IMR-90 (cell line): Measurements from ENCODE around the gene KCTD11. TPM values are rescaled to one million over a fixed set of nuclear protein-coding genes. Genes with fewer than 3 reads are reported as not detected.

Experiments
- ATAC-seq: fragments of 200-7000 bp; cut with Tn5 transposase; 2 replicates; pipeline ENCODE4 v1.9.1; 2020; ENCODE audit warnings: low read depth, mild to moderate bottlenecking, moderate library complexity
- BruUV-seq: library from RNA; stranded (reverse); fragments of 400-500 nt; replicated peaks from 2 replicates; lab custom pipeline; 2021; lab: Mats Ljungman, UMichigan
- CTCF ChIA-PET: fragments of 300-600 bp; formaldehyde crosslinking; extraction: SDS; loops from one replicate; lab custom pipeline; 2021; ENCODE audit warnings: antibody characterized with exemption; lab: Yijun Ruan, JAX
- POLR2A ChIA-PET: fragments of 300-600 bp; sonication (Branson Sonifier 250); formaldehyde crosslinking; loops from one replicate; lab custom pipeline; 2022; ENCODE audit warnings: antibody characterized with exemption; ENCODE audit not compliant: unreplicated experiment; lab: Charles Lee
- DNase-seq: peaks from one replicate; pipeline ENCODE4 v3.0.0; 2013
- H2AFZ ChIP-seq: replicated peaks from 2 replicates; pipeline ENCODE3; 2013; ENCODE audit warnings: low read length, mild to moderate bottlenecking; ENCODE audit not compliant: poor library complexity
- H2AK5ac ChIP-seq: 2 replicates; pipeline ENCODE4 v1.6.1; 2013; ENCODE audit warnings: low read depth, low read length, inconsistent platforms
- H2AK9ac ChIP-seq: replicated peaks from 2 replicates; pipeline ENCODE3; 2013; ENCODE audit warnings: mild to moderate bottlenecking, low read depth, low read length, moderate library complexity; ENCODE audit not compliant: poor library complexity
- H2BK120ac ChIP-seq: 2 replicates; pipeline ENCODE4 v1.6.1; 2013; ENCODE audit warnings: low read depth, low read length, inconsistent platforms
- H2BK15ac ChIP-seq: 3 replicates; pipeline ENCODE4 v1.6.1; 2013; ENCODE audit warnings: low read depth, low read length, inconsistent platforms
- H2BK20ac ChIP-seq: 2 replicates; pipeline ENCODE4 v1.6.1; 2013; ENCODE audit warnings: low read depth, mild to moderate bottlenecking, inconsistent platforms, low read length, moderate library complexity
- H2BK5ac ChIP-seq: 2 replicates; pipeline ENCODE4 v1.6.1; 2013; ENCODE audit warnings: mild to moderate bottlenecking, low read depth, low read length, inconsistent platforms; ENCODE audit not compliant: poor library complexity, severe bottlenecking
- H3K14ac ChIP-seq: replicated peaks from 2 replicates; pipeline ENCODE4 v1.6.1; 2013; ENCODE audit warnings: low read depth, low read length, inconsistent platforms
- H3K18ac ChIP-seq: 2 replicates; pipeline ENCODE4 v1.6.1; 2013; ENCODE audit warnings: low read depth, low read length, control low read depth
- H3K23ac ChIP-seq: 2 replicates; pipeline ENCODE4 v1.6.1; 2013; ENCODE audit warnings: low read depth, low read length, inconsistent platforms
- H3K27ac ChIP-seq: 2 replicates; pipeline ENCODE4 v1.5.1; 2013; ENCODE audit warnings: mild to moderate bottlenecking, control low read depth, low read length; ENCODE audit not compliant: insufficient read depth
- H3K27me3 ChIP-seq: 2 replicates; pipeline ENCODE4 v1.6.1; 2013; ENCODE audit warnings: low read length; ENCODE audit not compliant: control insufficient read depth, insufficient read depth
- H3K36me3 ChIP-seq: 2 replicates; pipeline ENCODE4 v1.6.1; 2013; ENCODE audit warnings: low read length, mixed read lengths; ENCODE audit not compliant: control insufficient read depth, insufficient read depth
- H3K4ac ChIP-seq: 2 replicates; pipeline ENCODE4 v1.6.1; 2013; ENCODE audit warnings: low read depth, low read length, inconsistent platforms
- H3K4me1 ChIP-seq: 2 replicates; pipeline ENCODE4 v1.6.1; 2013; ENCODE audit warnings: low read length, mixed read lengths; ENCODE audit not compliant: control insufficient read depth, insufficient read depth
- H3K4me2 ChIP-seq: 2 replicates; pipeline ENCODE4 v1.6.1; 2013; ENCODE audit warnings: low read depth, mild to moderate bottlenecking, control low read depth, low read length, moderate library complexity
- H3K4me3 ChIP-seq: 2 replicates; pipeline ENCODE4 v1.5.1; 2013; ENCODE audit warnings: low read depth, mild to moderate bottlenecking, control low read depth, low read length, moderate library complexity; ENCODE audit not compliant: insufficient read depth
- H3K56ac ChIP-seq: 2 replicates; pipeline ENCODE4 v1.6.1; 2013; ENCODE audit warnings: low read length, inconsistent platforms; ENCODE audit not compliant: insufficient read depth; ENCODE audit errors: extremely low read depth
- H3K79me1 ChIP-seq, 2 experiments: 2 replicates each; pipeline ENCODE4 v1.6.1; 2013; ENCODE audit warnings: low read length in 2 of 2, inconsistent platforms in 1 of 2, low read depth in 1 of 2
- H3K9ac ChIP-seq: 2 replicates; pipeline ENCODE4 v1.6.1; 2013; ENCODE audit warnings: low read depth, low read length, control low read depth
- H3K9me1 ChIP-seq: 2 replicates; pipeline ENCODE4 v1.6.1; 2013; ENCODE audit warnings: low read length, inconsistent platforms; ENCODE audit not compliant: insufficient read depth
- H3K9me3 ChIP-seq: 2 replicates; pipeline ENCODE4 v1.6.1; 2013; ENCODE audit warnings: low read length; ENCODE audit not compliant: control insufficient read depth, insufficient read depth
- H4K20me1 ChIP-seq: 2 replicates; pipeline ENCODE4 v1.6.1; 2013; ENCODE audit warnings: low read length, inconsistent platforms; ENCODE audit not compliant: insufficient read depth
- H4K5ac ChIP-seq: 2 replicates; pipeline ENCODE4 v1.6.1; 2013; ENCODE audit warnings: mild to moderate bottlenecking, low read depth, low read length, control low read depth
- H4K8ac ChIP-seq, 2 experiments: 2 replicates each; pipeline ENCODE4 v1.6.1; 2013; ENCODE audit warnings: low read depth in 2 of 2, low read length in 2 of 2, control low read depth in 1 of 2, inconsistent platforms in 1 of 2
- H4K91ac ChIP-seq: 2 replicates; pipeline ENCODE4 v1.6.1; 2013; ENCODE audit warnings: low read depth, low read length, inconsistent platforms; ENCODE audit not compliant: insufficient read depth
- BHLHE40 ChIP-seq: fragments of 150-350 bp; IDR thresholded peaks from 2 replicates; pipeline ENCODE4 v1.6.1; 2016; ENCODE audit warnings: mild to moderate bottlenecking, low read depth, low read length
- CEBPB ChIP-seq: IDR thresholded peaks from 2 replicates; pipeline ENCODE4 v1.6.1; 2012; ENCODE audit warnings: low read depth, low read length, improper control_type of control experiment
- CHD1 ChIP-seq: IDR thresholded peaks from 2 replicates; pipeline ENCODE4 v1.6.1; 2012; ENCODE audit warnings: low read depth, low read length, improper control_type of control experiment
- ELK1 ChIP-seq: fragments of 150-350 bp; IDR thresholded peaks from 2 replicates; pipeline ENCODE4 v1.6.1; 2016; ENCODE audit warnings: low read depth, mild to moderate bottlenecking, low read length, moderate library complexity, borderline replicate concordance
- FOS ChIP-seq: fragments of 150-350 bp; IDR thresholded peaks from 2 replicates; pipeline ENCODE4 v1.6.1; 2016; ENCODE audit warnings: low read depth, low read length
- MAFK ChIP-seq: IDR thresholded peaks from 2 replicates; pipeline ENCODE4 v1.6.1; 2012; ENCODE audit warnings: low read depth, low read length, improper control_type of control experiment
- MAZ ChIP-seq: IDR thresholded peaks from 2 replicates; pipeline ENCODE4 v1.6.1; 2012; ENCODE audit warnings: low read depth, mild to moderate bottlenecking, low read length, improper control_type of control experiment, moderate library complexity, borderline replicate concordance
- MXI1 ChIP-seq: IDR thresholded peaks from 2 replicates; pipeline ENCODE4 v1.6.1; 2012; ENCODE audit warnings: low read depth, mild to moderate bottlenecking, low read length, moderate library complexity, borderline replicate concordance
- NFE2L2 ChIP-seq: fragments of 150-350 bp; IDR thresholded peaks from 2 replicates; pipeline ENCODE4 v1.6.1; 2016; ENCODE audit warnings: low read depth, mild to moderate bottlenecking, low read length
- POLR2A ChIP-seq: IDR thresholded peaks from 2 replicates; pipeline ENCODE4 v1.6.1; 2012; ENCODE audit warnings: mild to moderate bottlenecking, low read depth, low read length
- RAD21 ChIP-seq: IDR thresholded peaks from 2 replicates; pipeline ENCODE4 v1.6.1; 2012; ENCODE audit warnings: low read length, improper control_type of control experiment
- RCOR1 ChIP-seq: IDR thresholded peaks from 2 replicates; pipeline ENCODE4 v1.6.1; 2012; ENCODE audit warnings: mild to moderate bottlenecking, low read length, improper control_type of control experiment; ENCODE audit not compliant: insufficient replicate concordance
- RFX5 ChIP-seq: IDR thresholded peaks from 2 replicates; pipeline ENCODE4 v1.8.0; 2012; ENCODE audit warnings: low read depth, mild to moderate bottlenecking, low read length, moderate library complexity
- SMC3 ChIP-seq: fragments of 150-350 bp; IDR thresholded peaks from 2 replicates; pipeline ENCODE4 v1.6.1; 2016; ENCODE audit warnings: low read depth, mild to moderate bottlenecking, antibody characterized with exemption, low read length, moderate library complexity
- USF2 ChIP-seq: fragments of 150-350 bp; IDR thresholded peaks from 2 replicates; pipeline ENCODE4 v1.6.1; 2017; ENCODE audit warnings: mild to moderate bottlenecking, antibody characterized with exemption, low read length, low read depth
- WGBS, 2 experiments: methylation state at CpG; one replicate each; pipeline versions ENCODE4 v1.1.5 to v1.1.7; 2013; ENCODE audit warnings: missing lambda C conversion rate in 2 of 2; ENCODE audit not compliant: insufficient read length in 1 of 2; ENCODE audit errors: extremely low coverage in 2 of 2; 5-methylcytosine and 5-hydroxymethylcytosine counted together
- dilution Hi-C: fragments of 300-500 bp; cut with HindIII; formaldehyde crosslinking; loops from one replicate; pipeline ENCODE4 v1.14.3; 2018; ENCODE audit warnings: low sequenced_read_pairs; ENCODE audit not compliant: unreplicated experiment
- in situ Hi-C: fragments of 300-500 bp; cut with MboI; formaldehyde crosslinking; loops from 3 replicates; pipeline ENCODE4 v1.14.3; 2019; ENCODE audit warnings: low sequenced_read_pairs, inconsistent platforms, mixed read lengths
- intact Hi-C: fragments of 100-400 bp; cut with micrococcal nuclease; formaldehyde crosslinking; loops from 2 replicates; pipeline ENCODE4 v1.10.0; 2022
- polyA plus RNA-seq, 3 experiments: library from polyadenylated mRNA; depleted of rRNA; stranded (reverse); fragments of >200 nt; gene quantifications; 2 replicates each; pipeline ENCODE4 v1.2.3, GENCODE V29; 2012; ENCODE audit warnings: low replicate concordance in 1 of 3
- total RNA-seq: library from RNA; depleted of rRNA; stranded (reverse); fragments of >200 nt; gene quantifications from 2 replicates; pipeline ENCODE4 v1.2.3, GENCODE V29; 2012
- TF ChIP-seq, protein P1 (sequence below): conservative IDR thresholded peaks from 2 replicates; pipeline ENCODE4 v1.5.1; 2012; ENCODE audit warnings: mild to moderate bottlenecking, low read depth, low read length, improper control_type of control experiment

KCTD11 gene
- total and polyA plus RNA-seq, 2 of the 4 experiments (the other 2 are of a cell fraction) = 10.8 to 16.4 TPM

- Histone ChIP-seq H2AK5ac (no peak overlapping the region), H4K5ac (no peak overlapping the region), H3K9ac (no peak overlapping the region), H2BK20ac (no peak overlapping the region), H2BK5ac (no peak overlapping the region), H3K36me3 (peaks cover 44% of the 10 kb centered on the region), H3K4me2 (no peak overlapping the region), H3K27ac (no peak overlapping the region), H4K8ac (no peak overlapping the region), H3K23ac (no peak overlapping the region), H4K91ac (no peak overlapping the region), H4K20me1 (no peaks in the 10 kb centered on the region), H2BK15ac (no peak overlapping the region), H3K14ac (no peak overlapping the region), H3K18ac (no peak overlapping the region), H3K56ac (no peak overlapping the region), H3K9me3 (no peaks in the 10 kb centered on the region), H2AK9ac (no peak overlapping the region), H3K4me1 (peaks cover 5% of the 10 kb centered on the region), H3K4me3 (no peak overlapping the region), H2BK120ac (no peak overlapping the region), H3K4ac (no peak overlapping the region), H3K9me1 (peaks cover 3% of the 10 kb centered on the region; the same call in 1 of the 2 replicates), H3K27me3 (no peaks in the 10 kb centered on the region; the same call in 1 of the 2 replicates), H2AFZ (no peak overlapping the region), H3K79me1 (peaks cover 11 to 23% of the 10 kb centered on the region in 2 experiments)
- DNase-seq (no peak), ATAC-seq (no peak)
- intact Hi-C loops (no loop called here), dilution Hi-C loops (no loop called here), in situ Hi-C loops (no loop called here)
- no peak for TF ChIP-seq RCOR1
- TF ChIP-seq, protein P1, sequence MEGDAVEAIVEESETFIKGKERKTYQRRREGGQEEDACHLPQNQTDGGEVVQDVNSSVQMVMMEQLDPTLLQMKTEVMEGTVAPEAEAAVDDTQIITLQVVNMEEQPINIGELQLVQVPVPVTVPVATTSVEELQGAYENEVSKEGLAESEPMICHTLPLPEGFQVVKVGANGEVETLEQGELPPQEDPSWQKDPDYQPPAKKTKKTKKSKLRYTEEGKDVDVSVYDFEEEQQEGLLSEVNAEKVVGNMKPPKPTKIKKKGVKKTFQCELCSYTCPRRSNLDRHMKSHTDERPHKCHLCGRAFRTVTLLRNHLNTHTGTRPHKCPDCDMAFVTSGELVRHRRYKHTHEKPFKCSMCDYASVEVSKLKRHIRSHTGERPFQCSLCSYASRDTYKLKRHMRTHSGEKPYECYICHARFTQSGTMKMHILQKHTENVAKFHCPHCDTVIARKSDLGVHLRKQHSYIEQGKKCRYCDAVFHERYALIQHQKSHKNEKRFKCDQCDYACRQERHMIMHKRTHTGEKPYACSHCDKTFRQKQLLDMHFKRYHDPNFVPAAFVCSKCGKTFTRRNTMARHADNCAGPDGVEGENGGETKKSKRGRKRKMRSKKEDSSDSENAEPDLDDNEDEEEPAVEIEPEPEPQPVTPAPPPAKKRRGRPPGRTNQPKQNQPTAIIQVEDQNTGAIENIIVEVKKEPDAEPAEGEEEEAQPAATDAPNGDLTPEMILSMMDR = no peak
- no peak for TF ChIP-seq USF2
- TF ChIP-seq POLR2A = no peak
- no peak for TF ChIP-seq FOS
- TF ChIP-seq RAD21 = no peak
- no peak for TF ChIP-seq BHLHE40
- TF ChIP-seq MAFK = no peak
- no peak for TF ChIP-seq NFE2L2
- TF ChIP-seq CHD1 = no peak
- TF ChIP-seq MAZ = no peak
- no peak for TF ChIP-seq RFX5
- TF ChIP-seq ELK1 = no peak
- no peak for TF ChIP-seq MXI1
- no peak for TF ChIP-seq SMC3
- TF ChIP-seq CEBPB = no peak
- ChIA-PET POLR2A (interaction anchor here (1.0 kb wide), 1 partner anchor 15 kb away, joined by 3 read pairs; the partner anchor contains the start of gene TMEM256), CTCF (no interaction called here)
- BruUV-seq = no TSS peak
- WGBS, 2 experiments = 93% methylated on average over 3 of the region's 10 CpGs; no CpG with 5 or more reads in 1 of the 2 experiments
Measured at GRCh38 chr17:7388856-7389255, 36.9 kb downstream of the KCTD11 start.
